Kidney capillary endothelial cell (primary cell): ENCODE measurements around the gene CASTOR1.

Source experiments
- DNase-seq: peaks from one replicate; pipeline ENCODE4 v3.0.0-alpha.2; 2018; ENCODE audit warnings: low spot score

CASTOR1 gene

GRCh38 chr22:30263883-30264282, 25.4 kb downstream of the CASTOR1 start:
- DNase-seq = no peak

- DNase-seq = peak; percentile 50
Observed at GRCh38 chr22:30262917-30263741, 26.2 kb downstream of the CASTOR1 start.

- no peak for DNase-seq
Observed at GRCh38 chr22:30262112-30262511, 27.2 kb downstream of the CASTOR1 start.

GRCh38 chr22:30261134-30261533, 28.2 kb downstream of the CASTOR1 start:
- no peak for DNase-seq

- no peak for DNase-seq
Observed at GRCh38 chr22:30260682-30261081, 28.6 kb downstream of the CASTOR1 start.

GRCh38 chr22:30260276-30260675, 29.0 kb downstream of the CASTOR1 start:
- DNase-seq = no peak

GRCh38 chr22:30254314-30254713, 35.0 kb downstream of the CASTOR1 start:
- no peak for DNase-seq

GRCh38 chr22:30253205-30253852, 36.0 kb downstream of the CASTOR1 start:
- DNase-seq = no peak

- DNase-seq = no peak
Observed at GRCh38 chr22:30252411-30253204, 36.7 kb downstream of the CASTOR1 start.

GRCh38 chr22:30251711-30252110, 37.6 kb downstream of the CASTOR1 start:
- peak; percentile 42 for DNase-seq

- DNase-seq = no peak
Observed at GRCh38 chr22:30250661-30251267, 38.5 kb downstream of the CASTOR1 start.

- DNase-seq = no peak
Observed at GRCh38 chr22:30250039-30250565, 39.2 kb downstream of the CASTOR1 start.

- DNase-seq = no peak
Observed at GRCh38 chr22:30249049-30250038, 40.0 kb downstream of the CASTOR1 start.

GRCh38 chr22:30248484-30248883, 40.8 kb downstream of the CASTOR1 start:
- no peak for DNase-seq

- DNase-seq = no peak
Observed at GRCh38 chr22:30247974-30248373, 41.3 kb downstream of the CASTOR1 start.

GRCh38 chr22:30247561-30247960, 41.7 kb downstream of the CASTOR1 start:
- no peak for DNase-seq

GRCh38 chr22:30246814-30247376, 42.4 kb downstream of the CASTOR1 start:
- DNase-seq = peak; percentile 42

GRCh38 chr22:30245985-30246813, 43.1 kb downstream of the CASTOR1 start, which contains the start of gene LIF:
TSS of gene LIF (minus strand) at chr22:30246759. CDS start at chr22:30246695, 64 bp downstream.
- DNase-seq = no peak
